Parathyroid adenoma (tissue), 2 donors: ENCODE data around the gene LIMK2.

ENCODE experiments used
- H2AFZ ChIP-seq: fragments of 300-600 bp; sonication (generic); one replicate; pipeline ENCODE4 v1.7.0; 2017; ENCODE audit warnings: antibody characterized with exemption, mild to moderate bottlenecking
- H3K27ac ChIP-seq: fragments of 300-600 bp; sonication (generic); one replicate; pipeline ENCODE4 v1.7.0; 2017
- H3K27me3 ChIP-seq: fragments of 300-600 bp; sonication (generic); one replicate; pipeline ENCODE4 v1.7.0; 2017; ENCODE audit warnings: low read length; ENCODE audit not compliant: control insufficient read depth, insufficient read depth
- H3K36me3 ChIP-seq: fragments of 300-600 bp; sonication (generic); one replicate; pipeline ENCODE4 v1.7.0; 2017; ENCODE audit warnings: low read length; ENCODE audit not compliant: control insufficient read depth, insufficient read depth
- H3K4me1 ChIP-seq: fragments of 300-600 bp; sonication (generic); one replicate; pipeline ENCODE4 v1.7.0; 2017; ENCODE audit warnings: control low read depth
- H3K4me2 ChIP-seq: fragments of 300-600 bp; sonication (generic); one replicate; pipeline ENCODE4 v1.7.0; 2017; ENCODE audit warnings: low read length
- H3K4me3 ChIP-seq: fragments of 300-600 bp; sonication (generic); one replicate; pipeline ENCODE4 v1.7.0; 2017; ENCODE audit warnings: low read depth, low read length
- H3K79me2 ChIP-seq: fragments of 300-600 bp; sonication (generic); one replicate; pipeline ENCODE4 v1.7.0; 2017; ENCODE audit warnings: control low read depth
- H3K9ac ChIP-seq: fragments of 300-600 bp; sonication (generic); one replicate; pipeline ENCODE4 v1.7.0; 2017; ENCODE audit warnings: mild to moderate bottlenecking
- H3K9me3 ChIP-seq: fragments of 300-600 bp; sonication (generic); one replicate; pipeline ENCODE4 v1.7.0; 2017; ENCODE audit warnings: low read length; ENCODE audit not compliant: control insufficient read depth
- CTCF ChIP-seq: fragments of 300-600 bp; sonication (generic); IDR thresholded peaks from one replicate; pipeline ENCODE4 v1.7.0; 2017; ENCODE audit warnings: antibody characterized with exemption, mild to moderate bottlenecking
- donor health status: primary hyperparathyroidism.

LIMK2 gene

GRCh38 chr22:31274017-31274416 lies 61.9 kb downstream of the LIMK2 start:
- no peak overlapping the region for H3K27ac ChIP-seq
- no peaks in the 10 kb centered on the region for H3K9me3 ChIP-seq
- H3K4me2 ChIP-seq = no peak overlapping the region
- H3K9ac ChIP-seq = no peak overlapping the region
- no peak for TF ChIP-seq CTCF
- no peaks in the 10 kb centered on the region for H3K4me1 ChIP-seq
- no peaks in the 10 kb centered on the region for H3K79me2 ChIP-seq
- no peaks in the 10 kb centered on the region for H3K36me3 ChIP-seq
- H3K27me3 ChIP-seq = no peaks in the 10 kb centered on the region
- no peak overlapping the region for H3K4me3 ChIP-seq
- no peak overlapping the region for H2AFZ ChIP-seq

GRCh38 chr22:31275018-31275417 lies 62.9 kb downstream of the LIMK2 start:
- no peak for TF ChIP-seq CTCF
- Histone ChIP-seq H3K27me3 (no peaks in the 10 kb centered on the region), H3K4me1 (no peaks in the 10 kb centered on the region), H3K27ac (no peak overlapping the region), H3K9me3 (no peaks in the 10 kb centered on the region), H3K4me2 (no peak overlapping the region), H2AFZ (no peak overlapping the region), H3K9ac (no peak overlapping the region), H3K4me3 (no peak overlapping the region), H3K79me2 (no peaks in the 10 kb centered on the region), H3K36me3 (no peaks in the 10 kb centered on the region)

GRCh38 chr22:31275576-31275975 lies 63.5 kb downstream of the LIMK2 start:
- TF ChIP-seq CTCF = no peak

GRCh38 chr22:31276426-31277167 lies 64.5 kb downstream of the LIMK2 start:
- H3K4me3 ChIP-seq = no peak overlapping the region
- no peak for TF ChIP-seq CTCF
- H3K27ac ChIP-seq = no peak overlapping the region
- H3K9me3 ChIP-seq = no peaks in the 10 kb centered on the region
- no peaks in the 10 kb centered on the region for H3K27me3 ChIP-seq
- no peak overlapping the region for H2AFZ ChIP-seq
- peaks cover 3% of the 10 kb centered on the region for H3K4me1 ChIP-seq
- H3K79me2 ChIP-seq = no peaks in the 10 kb centered on the region
- H3K36me3 ChIP-seq = no peaks in the 10 kb centered on the region
- H3K4me2 ChIP-seq = no peak overlapping the region
- H3K9ac ChIP-seq = no peak overlapping the region

More at GRCh38 chr22:31275576-31275975, 63.5 kb downstream of the LIMK2 start:
- Histone ChIP-seq H3K4me1 (no peaks in the 10 kb centered on the region), H3K79me2 (no peaks in the 10 kb centered on the region), H3K9me3 (no peaks in the 10 kb centered on the region), H3K9ac (no peak overlapping the region), H2AFZ (no peak overlapping the region), H3K27ac (no peak overlapping the region), H3K4me2 (no peak overlapping the region), H3K36me3 (no peaks in the 10 kb centered on the region), H3K27me3 (no peaks in the 10 kb centered on the region), H3K4me3 (no peak overlapping the region)

GRCh38 chr22:31277741-31278140 lies 65.6 kb downstream of the LIMK2 start:
- H3K9me3 ChIP-seq = no peaks in the 10 kb centered on the region
- H3K9ac ChIP-seq = no peak overlapping the region
- H3K36me3 ChIP-seq = no peaks in the 10 kb centered on the region
- no peaks in the 10 kb centered on the region for H3K79me2 ChIP-seq
- peaks cover 3% of the 10 kb centered on the region for H3K4me1 ChIP-seq
- H3K27me3 ChIP-seq = no peaks in the 10 kb centered on the region
- H3K4me2 ChIP-seq = no peak overlapping the region
- H3K4me3 ChIP-seq = no peak overlapping the region
- H3K27ac ChIP-seq = no peak overlapping the region
- no peak for TF ChIP-seq CTCF
- no peak overlapping the region for H2AFZ ChIP-seq
